Hypothalamus (tissue), 51 donors: ENCODE measurements around the gene HIRIP3.
"Not testable (repeated sequence)": the region's sequence is repeated elsewhere in the genome, so short reads cannot be mapped to it uniquely, and the experiment has no call there.

Experiments used
- DNase-seq, 51 donors: peaks; one replicate each; lab custom pipeline; 2025; lab: John Stamatoyannopoulos, UW

The HIRIP3 gene

GRCh38 chr16:30017277-30017656 is 21.9 kb upstream of the HIRIP3 start:
- no peak for DNase-seq

GRCh38 chr16:30016555-30017276 is 21.3 kb upstream of the HIRIP3 start:
- DNase-seq: no peak

GRCh38 chr16:30015450-30015849 is 20.0 kb upstream of the HIRIP3 start:
- DNase-seq: not testable (repeated sequence)

GRCh38 chr16:30012598-30012997 is 17.2 kb upstream of the HIRIP3 start:
- not testable (repeated sequence) for DNase-seq

GRCh38 chr16:30011714-30012504 is 16.5 kb upstream of the HIRIP3 start:
- DNase-seq: no peak

GRCh38 chr16:30010844-30011713 is 15.7 kb upstream of the HIRIP3 start, which contains the start of gene DOC2A:
Gene DOC2A, minus strand, starts transcription at chr16:30011027. Its CDS starts 805 bp downstream, at chr16:30010222.
- DNase-seq: peak in 9 of 51 donors; percentile 14 to 47 (median 27)

- DNase-seq: peak in 1 of 51 donors; percentile 47
These were observed 14.8 kb upstream of the HIRIP3 start for GRCh38 chr16:30009990-30010843.

GRCh38 chr16:30009085-30009862 is 13.9 kb upstream of the HIRIP3 start:
- peak in 1 of 51 donors; percentile 52 for DNase-seq

- DNase-seq: no peak
These were observed 12.0 kb upstream of the HIRIP3 start for GRCh38 chr16:30007378-30007895.

- DNase-seq: no peak
These were observed 11.4 kb upstream of the HIRIP3 start for GRCh38 chr16:30006659-30007377.

- DNase-seq: no peak
These were observed 10.7 kb upstream of the HIRIP3 start for GRCh38 chr16:30006095-30006473.

- DNase-seq: peak in 8 of 51 donors; percentile 2 to 30 (median 14)
These were observed 10.1 kb upstream of the HIRIP3 start for GRCh38 chr16:30005341-30006094.

- DNase-seq: no peak
These were observed 9.4 kb upstream of the HIRIP3 start for GRCh38 chr16:30004811-30005242.

- no peak for DNase-seq
These were observed 9.0 kb upstream of the HIRIP3 start for GRCh38 chr16:30004424-30004776.

GRCh38 chr16:30003670-30004423 is 8.4 kb upstream of the HIRIP3 start:
- DNase-seq: no peak

GRCh38 chr16:30002614-30003346 is 7.4 kb upstream of the HIRIP3 start:
- DNase-seq: no peak
